A549 (cell line): ENCODE measurements around the gene FER1L5. TPM values are rescaled to one million over a fixed set of nuclear protein-coding genes. Genes with fewer than 3 reads are reported as not detected.

Source experiments
- ATAC-seq, 2 experiments: fragments of 200-7000 bp in 1 of 2; fragments of >200 bp in 1 of 2; cut with Nextera tagmentation in 1 of 2; cut with Tn5 transposase in 1 of 2; 3 replicates each; pipeline versions ENCODE4 v1.8.0 to v1.9.1; 2018 to 2020; ENCODE audit warnings: mild to moderate bottlenecking in 1 of 2, moderate library complexity in 1 of 2
- CTCF ChIA-PET: fragments of 300-600 bp; sonication (Branson Sonifier 250); formaldehyde crosslinking; extraction: SDS; loops from one replicate; lab custom pipeline; 2021; ENCODE audit warnings: antibody characterized with exemption, inconsistent platforms; lab: Yijun Ruan, JAX
- POLR2A ChIA-PET: fragments of 350-600 bp; formaldehyde crosslinking; extraction: SDS; loops from one replicate; lab custom pipeline; 2021; ENCODE audit warnings: antibody characterized with exemption, inconsistent platforms; lab: Yijun Ruan, JAX
- DNase-seq, 2 experiments: peaks; one replicate each; pipeline versions ENCODE4 v3.0.0 to v3.0.0-alpha.2; 2011 to 2016; ENCODE audit warnings: low read depth in 1 of 2, low spot score in 1 of 2
- FAIRE-seq: peaks from 2 replicates; lab custom pipeline; 2011; peaks lifted over from hg19 to GRCh38; lab: Jason Lieb, UNC
- H3K27ac ChIP-seq, 2 experiments: fragments of >200 bp; sonication (Bioruptor Twin); formaldehyde crosslinking; 3 replicates each; pipeline ENCODE4 v1.5.1; 2016 to 2017
- H3K4me1 ChIP-seq: fragments of >200 bp; sonication (Bioruptor Twin); formaldehyde crosslinking; 3 replicates; pipeline ENCODE4 v1.6.1; 2016
- H3K4me2 ChIP-seq: fragments of >200 bp; sonication (Bioruptor Twin); formaldehyde crosslinking; 3 replicates; pipeline ENCODE4 v1.6.1; 2016
- H3K4me3 ChIP-seq: fragments of >200 bp; sonication (Bioruptor Twin); formaldehyde crosslinking; 3 replicates; pipeline ENCODE4 v1.5.1; 2016
- H3K9me3 ChIP-seq: fragments of >200 bp; sonication (Bioruptor Twin); formaldehyde crosslinking; 3 replicates; pipeline ENCODE4 v1.6.1; 2016
- BHLHE40 ChIP-seq: IDR thresholded peaks from 2 replicates; pipeline ENCODE4 v1.6.1; 2012; ENCODE audit warnings: low read depth, low read length, inconsistent platforms
- CBX2 ChIP-seq: fragments of 200-600 bp; sonication (generic); IDR thresholded peaks from 2 replicates; pipeline ENCODE4 v1.6.1; 2016; ENCODE audit warnings: low read depth, mild to moderate bottlenecking, borderline replicate concordance
- CBX8 ChIP-seq: fragments of 200-600 bp; sonication (generic); IDR thresholded peaks from 2 replicates; pipeline ENCODE4 v1.6.1; 2016
- CEBPB ChIP-seq, 2 experiments: fragments of >200 bp in 1 of 2; sonication (Bioruptor Twin) in 1 of 2; formaldehyde crosslinking in 1 of 2; IDR thresholded peaks; 2 replicates each; pipeline ENCODE4 v1.6.1; 2012 to 2016
- CTCF ChIP-seq: fragments of >200 bp; sonication (Bioruptor Twin); formaldehyde crosslinking; IDR thresholded peaks from 3 replicates; pipeline ENCODE4 v1.5.1; 2016
- EHF ChIP-seq: fragments of 250-450 bp; sonication (Bioruptor Pico); IDR thresholded peaks from 2 replicates; pipeline ENCODE4 v1.5.0; 2020; ENCODE audit warnings: mild to moderate bottlenecking
- ESRRA ChIP-seq: fragments of 150-350 bp; IDR thresholded peaks from 2 replicates; pipeline ENCODE4 v1.6.1; 2014; ENCODE audit warnings: mild to moderate bottlenecking, low read length, borderline replicate concordance
- FOXS1 ChIP-seq: fragments of 250-450 bp; sonication (Bioruptor Pico); IDR thresholded peaks from 2 replicates; pipeline ENCODE4 v1.5.0; 2020; ENCODE audit warnings: mild to moderate bottlenecking, moderate library complexity
- HMGXB4 ChIP-seq: fragments of 250-450 bp; sonication (Bioruptor Pico); IDR thresholded peaks from 2 replicates; pipeline ENCODE4 v1.5.0; 2021; ENCODE audit warnings: mild to moderate bottlenecking, moderate library complexity, borderline replicate concordance
- NPAS2 ChIP-seq: fragments of 250-450 bp; sonication (Bioruptor Pico); IDR thresholded peaks from 2 replicates; pipeline ENCODE4 v1.8.0; 2022; ENCODE audit warnings: mild to moderate bottlenecking, moderate library complexity, borderline replicate concordance
- RAD21 ChIP-seq, 2 experiments: fragments of >200 bp in 1 of 2; sonication (Bioruptor Twin) in 1 of 2; formaldehyde crosslinking in 1 of 2; IDR thresholded peaks in 1 of 2; conservative IDR thresholded peaks in 1 of 2; 2 replicates in 1 of 2; 3 replicates in 1 of 2; pipeline ENCODE4 v1.6.1; 2012 to 2018; ENCODE audit warnings: inconsistent platforms in 1 of 2
- RCOR1 ChIP-seq: fragments of 150-350 bp; IDR thresholded peaks from 2 replicates; pipeline ENCODE4 v1.6.1; 2014; ENCODE audit warnings: antibody characterized with exemption, low read length, low read depth
- REST ChIP-seq: fragments of 200-600 bp; sonication (generic); IDR thresholded peaks from 2 replicates; pipeline ENCODE4 v1.6.1; 2016; ENCODE audit warnings: antibody characterized with exemption, mild to moderate bottlenecking, moderate library complexity
- RFX5 ChIP-seq: fragments of 450-650 bp; IDR thresholded peaks from 2 replicates; pipeline ENCODE4 v1.7.1; 2014; ENCODE audit warnings: antibody characterized with exemption, mild to moderate bottlenecking, moderate library complexity
- SMC3 ChIP-seq: fragments of >200 bp; sonication (Bioruptor Twin); formaldehyde crosslinking; IDR thresholded peaks from 3 replicates; pipeline ENCODE4 v1.6.1; 2018; ENCODE audit warnings: inconsistent platforms
- USF2 ChIP-seq: fragments of 450-650 bp; IDR thresholded peaks from 2 replicates; pipeline ENCODE4 v1.6.1; 2014; ENCODE audit warnings: antibody characterized with exemption
- ZSCAN20 ChIP-seq: fragments of 250-450 bp; sonication (Bioruptor Pico); IDR thresholded peaks from 2 replicates; pipeline ENCODE4 v1.8.0; 2022; ENCODE audit warnings: mild to moderate bottlenecking, moderate library complexity
- WGBS: methylation state at CpG from one replicate; pipeline ENCODE4 v1.1.6; 2017; ENCODE audit errors: missing lambda C conversion rate; 5-methylcytosine and 5-hydroxymethylcytosine counted together
- polyA plus RNA-seq, 4 experiments: library from polyadenylated mRNA; depleted of rRNA in 3 of 4; stranded (reverse); fragments of >200 nt; fragmentation: RNase III in 1 of 4; extraction: RNeasy Plus Mini Kit Qiagen cat#74134 plus additional on column Dnase treatment in 1 of 4; gene quantifications; 2 replicates in 3 of 4; 3 replicates in 1 of 4; pipeline ENCODE4 v1.2.3, GENCODE V29; 2011 to 2017
- TF ChIP-seq, protein P1 (sequence below): fragments of >200 bp; sonication (Bioruptor Twin); formaldehyde crosslinking; IDR thresholded peaks from 2 replicates; pipeline ENCODE4 v1.6.1; 2016

The FER1L5 gene
- polyA plus RNA-seq, 2 of the 4 experiments (the other 2 are of a cell fraction): 0.01 TPM; not detected in 1

- TF ChIP-seq CBX8: no peak
These were observed 57.1 kb downstream of the FER1L5 start (continued) for GRCh38 chr2:96699621-96700020.

GRCh38 chr2:96700086-96700485 is 57.5 kb downstream of the FER1L5 start:
- H3K4me2 ChIP-seq: no peak overlapping the region
- CTCF ChIA-PET: interaction anchor here (0.5 to 1.3 kb wide), 4 partner anchors 12 to 413 kb away, joined by 3 read pairs; partner anchors contain the start of gene ANKRD36
- TF ChIP-seq CBX2: no peak
- TF ChIP-seq EHF: no peak
- TF ChIP-seq, protein P1, sequence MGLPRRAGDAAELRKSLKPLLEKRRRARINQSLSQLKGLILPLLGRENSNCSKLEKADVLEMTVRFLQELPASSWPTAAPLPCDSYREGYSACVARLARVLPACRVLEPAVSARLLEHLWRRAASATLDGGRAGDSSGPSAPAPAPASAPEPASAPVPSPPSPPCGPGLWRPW: no peak
- TF ChIP-seq RAD21 (conservative IDR thresholded peaks at IDR 0.05 in 1 of 2, IDR thresholded peaks at IDR 0.05 in 1 of 2): no peak
- TF ChIP-seq SMC3: no peak
- TF ChIP-seq NPAS2 (CRISPR knock-in tag): no peak
- no peak for TF ChIP-seq REST
- no peak for TF ChIP-seq ZSCAN20 (CRISPR knock-in tag)
- no peak for TF ChIP-seq CTCF
- TF ChIP-seq CEBPB (IDR thresholded peaks at IDR 0.05): no peak
- TF ChIP-seq ESRRA: no peak
- no peak for TF ChIP-seq RCOR1
- TF ChIP-seq HMGXB4 (CRISPR knock-in tag): no peak
- TF ChIP-seq RFX5: no peak
- TF ChIP-seq FOXS1 (CRISPR knock-in tag): no peak
- no peak for TF ChIP-seq BHLHE40
- no peak for TF ChIP-seq USF2
- DNase-seq (no peak), ATAC-seq (no peak), FAIRE-seq (no peak)
- H3K4me3 ChIP-seq: no peak overlapping the region
- H3K9me3 ChIP-seq: no peaks in the 10 kb centered on the region
- H3K4me1 ChIP-seq: no peaks in the 10 kb centered on the region
- POLR2A ChIA-PET: no interaction called here
- no peak overlapping the region for H3K27ac ChIP-seq
- WGBS: 95% methylated on average over 8 of the region's 8 CpGs
